Neural cell (in vitro differentiated cells): ENCODE results near the gene GABRD.

Experiments used
- CTCF ChIP-seq: fragments of 450-650 bp; IDR thresholded peaks from 2 replicates; pipeline ENCODE4 v1.5.1; 2014; ENCODE audit warnings: antibody characterized with exemption, mild to moderate bottlenecking, moderate library complexity; ENCODE audit not compliant: poor library complexity, severe bottlenecking
- POLR2AphosphoS5 ChIP-seq: IDR thresholded peaks from 2 replicates; pipeline ENCODE4 v1.6.1; 2012
- TF ChIP-seq, protein P1 (sequence below): IDR thresholded peaks from 2 replicates; pipeline ENCODE4 v1.6.1; 2012; ENCODE audit warnings: borderline replicate concordance

DNA sequence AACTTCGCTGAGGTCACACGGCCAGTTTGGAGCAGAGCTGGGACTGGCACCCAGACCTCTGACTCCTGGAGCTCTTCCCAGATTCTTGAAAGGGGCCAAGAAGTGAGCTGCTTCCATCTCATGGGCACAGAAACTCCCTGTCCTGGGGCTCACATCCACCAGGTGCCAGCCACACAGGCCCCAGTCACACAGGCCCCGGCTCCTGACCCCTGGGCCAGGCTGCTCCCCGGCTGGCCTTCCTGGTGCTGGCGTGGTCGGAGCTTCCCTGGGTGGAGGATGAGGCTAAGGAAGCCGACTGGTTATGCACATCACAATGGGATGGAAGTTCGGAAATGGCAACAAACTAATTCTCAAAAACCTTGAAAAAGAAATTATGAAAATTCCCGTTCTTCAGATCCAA lies 3.0 kb upstream of the GABRD start:
- no peak for TF ChIP-seq CTCF
- TF ChIP-seq, protein P1, sequence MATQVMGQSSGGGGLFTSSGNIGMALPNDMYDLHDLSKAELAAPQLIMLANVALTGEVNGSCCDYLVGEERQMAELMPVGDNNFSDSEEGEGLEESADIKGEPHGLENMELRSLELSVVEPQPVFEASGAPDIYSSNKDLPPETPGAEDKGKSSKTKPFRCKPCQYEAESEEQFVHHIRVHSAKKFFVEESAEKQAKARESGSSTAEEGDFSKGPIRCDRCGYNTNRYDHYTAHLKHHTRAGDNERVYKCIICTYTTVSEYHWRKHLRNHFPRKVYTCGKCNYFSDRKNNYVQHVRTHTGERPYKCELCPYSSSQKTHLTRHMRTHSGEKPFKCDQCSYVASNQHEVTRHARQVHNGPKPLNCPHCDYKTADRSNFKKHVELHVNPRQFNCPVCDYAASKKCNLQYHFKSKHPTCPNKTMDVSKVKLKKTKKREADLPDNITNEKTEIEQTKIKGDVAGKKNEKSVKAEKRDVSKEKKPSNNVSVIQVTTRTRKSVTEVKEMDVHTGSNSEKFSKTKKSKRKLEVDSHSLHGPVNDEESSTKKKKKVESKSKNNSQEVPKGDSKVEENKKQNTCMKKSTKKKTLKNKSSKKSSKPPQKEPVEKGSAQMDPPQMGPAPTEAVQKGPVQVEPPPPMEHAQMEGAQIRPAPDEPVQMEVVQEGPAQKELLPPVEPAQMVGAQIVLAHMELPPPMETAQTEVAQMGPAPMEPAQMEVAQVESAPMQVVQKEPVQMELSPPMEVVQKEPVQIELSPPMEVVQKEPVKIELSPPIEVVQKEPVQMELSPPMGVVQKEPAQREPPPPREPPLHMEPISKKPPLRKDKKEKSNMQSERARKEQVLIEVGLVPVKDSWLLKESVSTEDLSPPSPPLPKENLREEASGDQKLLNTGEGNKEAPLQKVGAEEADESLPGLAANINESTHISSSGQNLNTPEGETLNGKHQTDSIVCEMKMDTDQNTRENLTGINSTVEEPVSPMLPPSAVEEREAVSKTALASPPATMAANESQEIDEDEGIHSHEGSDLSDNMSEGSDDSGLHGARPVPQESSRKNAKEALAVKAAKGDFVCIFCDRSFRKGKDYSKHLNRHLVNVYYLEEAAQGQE = no peak
- TF ChIP-seq POLR2AphosphoS5 = no peak
